Cerebellar nuclear complex (tissue), 1 donor: ENCODE data around the gene FGD1.

ENCODE experiments used
- DNase-seq, 2 experiments: peaks; one replicate each; lab custom pipeline; 2025; lab: John Stamatoyannopoulos, UW

FGD1 gene

GRCh38 chrX:54473993-54474859 is 21.8 kb downstream of the FGD1 start:
- no peak for DNase-seq

GRCh38 chrX:54470054-54470760 is 25.8 kb downstream of the FGD1 start:
- DNase-seq = no peak

- DNase-seq = no peak
These were observed 43.1 kb downstream of the FGD1 start for GRCh38 chrX:54452920-54453319.

GRCh38 chrX:54449929-54450328 is 46.1 kb downstream of the FGD1 start:
- no peak for DNase-seq

GRCh38 chrX:54447461-54447860 is 48.6 kb downstream of the FGD1 start:
- no peak for DNase-seq

- no peak for DNase-seq
These were observed 50.0 kb downstream of the FGD1 start for GRCh38 chrX:54446084-54446483.

GRCh38 chrX:54444752-54445151 is 51.3 kb downstream of the FGD1 start:
- no peak for DNase-seq

- no peak for DNase-seq
These were observed 53.2 kb downstream of the FGD1 start for GRCh38 chrX:54442790-54443189.

GRCh38 chrX:54439960-54440871 is 55.8 kb downstream of the FGD1 start, which contains the start of gene TSR2:
Gene TSR2, plus strand, starts transcription at chrX:54440404. Its CDS starts 18 bp downstream, at chrX:54440422.
- peak; percentile 30 to 52 for DNase-seq

GRCh38 chrX:54435121-54435520 is 60.9 kb downstream of the FGD1 start:
- DNase-seq = no peak

- no peak for DNase-seq
These were observed 65.5 kb downstream of the FGD1 start for GRCh38 chrX:54430519-54430918.

GRCh38 chrX:54427837-54428424 is 68.1 kb downstream of the FGD1 start:
- no peak for DNase-seq

- no peak for DNase-seq
These were observed 72.7 kb downstream of the FGD1 start for GRCh38 chrX:54423161-54423888.

- DNase-seq = no peak
These were observed 73.9 kb downstream of the FGD1 start for GRCh38 chrX:54422168-54422567.

GRCh38 chrX:54419559-54420302 is 76.3 kb downstream of the FGD1 start:
- DNase-seq = no peak

- no peak for DNase-seq
These were observed 79.1 kb downstream of the FGD1 start for GRCh38 chrX:54416965-54417364.

GRCh38 chrX:54415534-54416350 is 80.3 kb downstream of the FGD1 start:
- DNase-seq = no peak

GRCh38 chrX:54413753-54414152 is 82.3 kb downstream of the FGD1 start:
- no peak for DNase-seq

- no peak for DNase-seq
These were observed 84.3 kb downstream of the FGD1 start for GRCh38 chrX:54411732-54412131.
